Activated CD8-positive, alpha-beta memory T cell treated with anti-CD3 and anti-CD28 coated beads for 24 hours (primary cell): ENCODE measurements around the gene CHMP5.

Experiments used
- DNase-seq: peaks from one replicate; pipeline ENCODE4 v3.0.0-alpha.2; 2020

CHMP5 gene

DNA sequence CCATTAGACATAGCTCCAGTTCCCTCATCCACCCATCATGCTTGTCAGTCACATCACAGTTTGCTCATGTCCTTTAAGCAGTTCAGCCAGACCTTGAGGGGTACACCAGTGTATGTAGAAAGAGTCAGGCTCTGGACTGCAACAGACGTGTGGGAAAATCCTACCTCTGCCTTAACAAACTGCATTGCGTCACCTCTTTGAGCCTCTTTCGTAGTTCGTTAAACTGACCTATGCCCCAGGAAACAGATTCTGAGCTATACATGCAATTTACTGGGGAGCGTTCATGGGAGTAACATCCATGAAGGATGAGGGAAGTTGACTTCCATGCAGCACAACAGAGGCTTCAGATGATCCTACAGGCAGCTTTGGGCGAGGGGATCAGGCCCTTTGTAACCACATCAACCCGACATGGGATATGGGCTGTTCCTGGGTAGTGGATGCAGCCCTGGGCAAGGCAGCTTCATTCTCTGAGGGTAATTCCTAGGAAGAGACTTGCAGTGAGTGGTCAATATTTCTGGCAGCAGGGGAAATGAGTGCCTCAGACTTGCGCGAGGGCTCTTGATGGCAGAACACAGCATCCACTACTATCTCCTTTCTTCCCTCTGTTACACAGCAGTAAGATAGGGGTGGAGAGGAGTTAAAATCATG lies 20.6 kb upstream of the CHMP5 start:
- no peak for DNase-seq

DNA sequence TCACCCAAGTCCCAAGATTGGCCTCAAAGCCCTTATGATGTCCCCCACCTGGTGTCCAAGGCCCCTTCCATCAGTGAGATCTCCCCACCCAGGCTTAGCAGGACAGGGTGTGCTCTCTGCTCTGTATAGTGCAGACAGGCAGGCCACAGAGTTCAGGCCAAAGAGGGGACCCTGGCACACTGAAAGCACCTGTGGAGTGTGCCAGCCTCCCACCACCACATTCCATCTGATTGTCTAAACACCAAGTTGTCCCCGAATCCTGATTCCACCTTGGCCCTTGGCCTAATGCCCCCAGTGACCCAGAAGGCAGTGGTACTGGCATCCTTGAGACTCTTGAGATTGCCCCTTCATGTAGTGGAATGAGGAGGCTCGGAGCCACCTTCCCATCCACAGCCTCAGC lies 19.5 kb upstream of the CHMP5 start:
- no peak for DNase-seq

DNA sequence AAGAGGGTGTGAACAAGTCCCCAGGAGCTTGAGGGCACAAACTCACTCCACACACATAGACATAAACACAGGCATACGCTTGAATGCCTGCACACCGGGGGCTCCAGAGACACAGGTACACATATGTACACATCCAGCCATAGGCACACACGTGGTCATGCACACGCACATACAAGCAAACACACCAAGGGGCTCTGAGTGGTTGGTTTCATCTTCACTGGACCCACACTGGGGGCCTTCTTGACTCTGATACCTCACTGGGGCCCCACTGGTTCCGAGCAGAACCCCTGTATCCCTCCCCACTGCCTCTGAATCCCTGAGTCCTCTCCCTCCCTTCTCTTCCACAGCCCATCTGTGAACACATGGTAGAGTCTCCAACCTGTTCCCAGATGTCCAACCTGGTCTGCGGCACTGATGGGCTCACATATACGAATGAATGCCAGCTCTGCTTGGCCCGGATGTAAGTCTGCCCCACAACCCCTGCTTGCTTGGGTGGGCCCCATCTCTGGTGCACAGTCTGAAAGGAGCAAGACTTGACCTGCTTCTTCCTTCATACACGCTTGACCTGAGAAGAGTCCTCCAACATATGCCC lies 18.5 kb upstream of the CHMP5 start:
- no peak for DNase-seq

DNA sequence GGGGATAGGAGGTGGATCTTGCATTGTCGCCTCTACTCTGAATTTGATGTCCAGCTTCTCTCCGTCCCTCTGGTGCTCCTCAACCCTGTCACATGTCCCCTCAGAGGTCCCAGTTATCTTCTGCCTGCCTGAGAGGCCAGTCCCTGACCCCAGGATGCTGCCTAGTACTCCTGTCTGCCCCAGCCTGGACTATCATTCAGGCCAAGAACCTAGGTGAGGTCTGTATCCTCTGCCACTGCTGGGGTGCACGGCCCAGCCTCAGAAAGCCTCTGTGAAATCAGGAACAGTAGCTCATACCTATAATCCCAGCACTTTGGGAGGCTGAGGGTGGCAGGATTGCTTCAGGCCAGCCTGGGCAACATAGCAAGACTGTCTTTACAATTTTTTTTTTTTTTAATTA lies 16.2 kb upstream of the CHMP5 start:
- no peak for DNase-seq

DNA sequence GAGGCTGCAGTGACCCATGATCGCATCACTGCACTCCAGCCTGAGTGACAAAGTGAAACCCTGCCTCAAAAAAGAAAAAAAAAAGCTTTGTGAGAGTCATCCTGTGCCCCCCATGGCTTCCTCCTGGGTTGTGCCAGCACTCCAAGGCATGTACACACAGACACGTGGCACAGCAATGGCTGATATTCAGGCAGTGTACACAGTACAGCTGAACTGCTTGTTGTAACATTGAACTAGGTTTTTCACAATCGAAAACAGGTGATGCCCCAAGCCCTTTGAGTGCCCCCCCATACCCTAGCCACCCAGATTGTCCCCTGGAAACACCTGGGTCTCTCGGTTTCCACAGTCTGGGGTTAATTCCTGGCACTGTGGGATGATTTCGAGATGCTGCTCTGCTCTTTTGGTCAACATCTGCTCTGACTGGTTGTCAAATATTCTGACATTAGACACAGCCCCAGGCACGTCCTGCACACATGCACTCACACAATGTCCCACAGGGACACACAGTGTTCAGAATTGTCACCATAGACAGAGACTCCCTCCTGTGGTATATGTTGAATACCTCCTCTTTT lies 15.7 kb upstream of the CHMP5 start:
- no peak for DNase-seq

DNA sequence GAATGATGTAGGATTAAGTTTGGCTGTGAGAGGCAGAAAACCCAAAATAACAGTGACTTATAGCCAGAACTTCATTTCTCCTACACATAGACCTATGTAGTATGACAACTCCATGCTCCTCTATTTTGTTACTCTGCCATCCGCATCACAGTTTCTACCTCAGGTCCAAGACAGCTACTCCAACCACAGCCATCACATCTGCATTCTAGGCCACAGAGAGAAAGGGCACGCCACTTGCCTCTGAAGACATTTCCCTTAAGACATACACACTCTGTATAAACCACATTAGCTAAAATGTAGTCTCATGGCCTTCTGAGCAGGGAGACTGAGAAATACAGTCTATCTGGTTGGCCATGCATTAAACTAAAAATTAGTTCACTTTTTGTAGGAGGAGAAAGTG lies 14.9 kb upstream of the CHMP5 start:
- DNase-seq: no peak

DNA sequence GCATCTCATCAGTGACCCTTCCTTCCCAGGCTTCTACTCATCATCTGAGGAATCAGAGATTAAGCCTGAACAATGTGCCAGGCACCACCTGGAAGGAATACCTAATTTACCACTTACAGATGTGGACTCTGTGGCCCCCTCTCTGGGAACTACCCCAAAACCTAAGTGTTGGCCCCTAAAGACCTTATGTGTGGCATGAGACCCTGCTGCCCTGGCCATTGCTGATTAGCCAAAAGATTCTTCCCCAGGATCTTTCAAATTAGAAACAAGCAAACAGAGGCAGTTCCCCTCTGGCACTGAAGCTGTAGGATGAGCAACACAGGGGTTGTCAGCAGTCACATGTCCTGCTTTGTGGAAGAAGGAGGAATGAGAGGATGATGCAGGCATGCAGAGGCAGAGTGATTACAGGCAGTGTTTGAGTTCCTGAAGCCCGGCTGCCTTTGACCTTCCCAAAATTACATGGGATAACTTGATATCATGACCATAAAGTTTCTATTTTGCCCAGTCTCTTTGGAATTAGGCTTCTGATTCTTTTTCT lies 14.3 kb upstream of the CHMP5 start:
- DNase-seq: no peak

DNA sequence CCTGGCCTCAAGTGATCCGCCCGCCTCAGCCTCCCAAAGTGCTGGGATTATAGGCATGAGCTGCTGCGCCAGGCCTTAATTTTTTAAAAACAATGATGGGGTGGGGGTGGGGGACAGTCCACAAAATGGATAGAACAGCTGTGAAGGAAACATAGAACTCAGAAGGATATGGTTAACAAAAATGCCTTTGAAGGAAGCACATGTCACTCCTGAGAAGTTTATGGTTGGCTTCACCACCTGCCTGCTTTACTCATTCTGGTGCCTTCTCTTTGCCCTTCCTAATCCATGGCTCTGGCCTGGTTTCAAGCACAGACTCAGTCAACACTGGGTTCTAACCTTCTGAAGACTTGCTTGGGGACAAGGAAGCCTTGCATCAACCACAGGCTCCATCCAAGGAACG lies 10.6 kb upstream of the CHMP5 start:
- no peak for DNase-seq

DNA sequence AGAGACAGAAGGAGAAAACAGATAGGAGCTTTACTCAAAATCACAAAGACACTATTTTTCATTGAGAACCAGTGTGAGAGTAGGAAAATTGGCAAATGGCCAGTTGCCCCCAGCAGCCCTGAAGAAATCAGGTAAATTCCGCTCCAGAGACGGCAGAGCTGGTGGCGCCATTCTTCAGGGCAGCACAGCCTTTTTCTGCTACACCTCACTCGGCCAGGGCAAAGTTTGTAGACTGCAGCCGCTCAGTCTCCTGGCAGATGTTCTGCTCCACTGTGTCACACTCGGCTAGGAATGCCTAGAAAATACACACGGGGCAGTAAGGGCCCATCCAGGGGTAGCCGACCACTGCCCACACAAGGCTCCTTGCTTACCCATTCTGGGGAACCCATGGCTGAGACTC lies 9.8 kb upstream of the CHMP5 start:
- DNase-seq: no peak

DNA sequence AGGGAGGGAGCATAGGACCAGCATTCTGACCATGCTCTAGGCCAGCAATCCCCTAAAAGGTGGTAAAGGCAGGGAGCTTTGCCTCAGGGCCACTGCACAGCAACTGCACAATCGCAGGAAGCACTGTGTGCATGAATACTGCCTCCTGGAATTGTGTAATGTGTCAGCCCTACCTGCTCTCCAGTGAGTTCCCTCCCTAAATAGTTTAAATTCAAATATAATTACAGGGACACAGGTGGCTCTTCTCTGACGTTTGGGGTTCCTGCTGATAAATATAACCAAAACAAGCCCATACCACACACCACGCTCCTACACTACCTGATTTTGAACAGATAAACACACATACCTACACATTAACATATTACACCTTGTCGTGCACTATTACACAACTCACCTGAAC lies 9.4 kb upstream of the CHMP5 start:
- DNase-seq: no peak

DNA sequence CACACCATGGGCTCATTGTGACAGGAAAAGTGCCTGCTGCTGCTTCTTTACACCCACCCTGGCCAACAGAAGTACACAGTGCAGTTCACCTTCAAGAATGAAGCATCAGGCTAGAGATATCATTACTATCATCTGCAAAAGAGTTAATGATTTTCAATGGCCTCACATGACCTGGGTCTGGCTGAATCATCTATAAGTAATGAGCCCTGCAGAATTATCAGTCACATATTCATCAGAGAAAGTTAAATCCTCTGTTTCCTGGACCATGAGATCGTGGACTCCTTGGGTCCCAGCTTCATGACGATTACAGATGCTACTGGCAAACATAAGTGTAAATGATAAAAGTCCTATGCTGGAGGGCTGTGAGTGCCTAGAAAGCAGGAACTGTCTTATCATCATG lies 8.6 kb upstream of the CHMP5 start:
- no peak for DNase-seq

DNA sequence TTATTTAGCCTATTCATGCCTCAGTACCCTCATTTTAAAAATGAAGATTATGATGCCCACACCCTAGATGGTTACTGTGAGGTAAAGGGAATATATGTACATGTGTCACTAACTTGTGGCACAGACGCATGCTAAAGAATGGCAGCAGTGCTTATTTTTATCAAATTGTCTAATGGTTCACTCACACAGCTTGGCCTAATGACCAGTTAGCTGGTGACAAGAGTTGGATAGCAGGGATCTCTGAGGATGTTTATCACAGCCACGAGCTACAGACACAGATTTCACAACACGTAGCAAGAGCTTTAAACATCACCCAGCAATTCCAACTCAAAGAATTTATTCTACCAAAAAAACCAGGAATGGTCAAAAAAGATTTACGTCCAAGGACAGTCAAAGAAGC lies 7.6 kb upstream of the CHMP5 start:
- DNase-seq: no peak

DNA sequence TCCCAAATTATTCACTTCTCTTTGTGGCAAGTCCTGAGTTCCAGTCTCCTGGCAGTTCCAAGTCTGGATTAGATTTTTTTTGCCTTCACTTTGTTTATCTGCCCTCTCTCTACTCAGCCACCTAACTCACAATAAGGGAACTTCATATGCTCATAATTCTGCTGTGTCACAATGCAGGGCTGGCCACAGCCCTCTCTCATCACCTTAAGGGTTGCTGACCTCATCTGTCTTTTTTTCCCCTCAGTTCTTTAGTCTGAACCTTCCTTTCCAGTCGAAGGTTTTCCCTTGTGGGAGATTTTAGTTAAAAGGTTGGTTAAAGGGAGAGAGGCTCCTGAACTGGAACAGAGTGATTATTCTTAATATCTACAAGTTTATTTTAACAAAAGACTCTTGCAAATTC lies 4.5 kb upstream of the CHMP5 start:
- DNase-seq: no peak

DNA sequence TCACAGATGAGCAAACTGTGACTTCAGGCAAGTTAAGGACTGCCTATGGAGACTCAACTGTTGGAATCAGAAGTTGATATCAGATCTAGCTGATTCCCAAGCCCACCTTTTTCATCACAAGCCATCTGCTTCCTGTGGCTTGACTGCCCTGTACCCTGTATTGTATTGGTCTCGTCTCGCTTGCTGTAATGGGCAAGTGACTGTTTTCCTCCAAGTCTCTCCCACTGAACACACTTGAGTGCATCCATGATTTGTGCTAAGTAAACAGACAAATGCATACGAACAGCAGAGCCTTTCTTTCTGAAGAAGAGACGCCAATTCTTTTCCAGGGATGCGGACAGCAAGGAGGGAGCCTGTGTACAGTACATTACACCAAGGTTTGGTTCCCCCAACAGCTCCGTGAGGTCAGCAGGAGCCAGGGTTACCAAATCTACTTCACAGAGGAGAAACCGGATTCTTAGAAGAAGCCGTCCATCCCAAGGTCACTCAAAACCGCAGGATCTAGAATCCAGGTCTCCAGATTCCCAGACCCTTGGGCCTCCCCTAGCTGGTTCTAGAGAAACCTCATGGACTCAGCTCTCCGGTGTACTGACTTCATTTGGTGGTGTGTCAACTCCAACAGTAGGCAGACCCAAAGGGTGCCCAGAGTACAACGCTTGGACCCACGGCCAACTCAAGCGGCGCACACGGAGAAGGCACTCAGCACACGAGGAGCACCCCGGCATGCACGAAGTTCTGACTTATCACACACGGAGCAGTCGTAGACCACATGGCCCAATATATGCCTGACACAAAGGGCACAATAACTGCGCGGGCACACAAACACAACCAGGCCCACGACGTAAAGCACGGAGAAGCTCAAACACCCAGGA lies 1.5 kb upstream of the CHMP5 start:
- no peak for DNase-seq

DNA sequence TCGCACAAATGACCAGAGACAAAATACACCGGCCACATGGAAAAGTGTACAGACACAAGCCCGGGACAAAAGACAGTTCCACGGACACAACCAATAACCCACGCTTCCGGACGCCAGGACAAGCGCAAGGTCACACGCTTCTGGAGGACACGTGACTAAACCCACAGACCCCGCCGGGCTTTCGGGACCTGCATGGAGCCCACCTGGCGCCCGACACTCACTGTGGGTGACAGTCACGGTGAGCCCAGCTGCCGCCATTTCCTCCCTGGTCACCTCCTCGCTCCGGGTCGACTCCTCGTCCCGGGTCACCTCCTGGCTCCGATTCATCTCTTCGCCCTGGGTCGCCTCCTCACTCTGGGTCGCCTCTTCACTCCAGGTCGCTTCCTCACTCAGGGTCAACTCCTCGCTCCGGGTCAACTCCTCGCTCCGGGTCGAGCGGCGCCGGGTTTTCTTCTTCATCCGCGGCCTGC lies 811 bp upstream of the CHMP5 start:
- DNase-seq: no peak

DNA sequence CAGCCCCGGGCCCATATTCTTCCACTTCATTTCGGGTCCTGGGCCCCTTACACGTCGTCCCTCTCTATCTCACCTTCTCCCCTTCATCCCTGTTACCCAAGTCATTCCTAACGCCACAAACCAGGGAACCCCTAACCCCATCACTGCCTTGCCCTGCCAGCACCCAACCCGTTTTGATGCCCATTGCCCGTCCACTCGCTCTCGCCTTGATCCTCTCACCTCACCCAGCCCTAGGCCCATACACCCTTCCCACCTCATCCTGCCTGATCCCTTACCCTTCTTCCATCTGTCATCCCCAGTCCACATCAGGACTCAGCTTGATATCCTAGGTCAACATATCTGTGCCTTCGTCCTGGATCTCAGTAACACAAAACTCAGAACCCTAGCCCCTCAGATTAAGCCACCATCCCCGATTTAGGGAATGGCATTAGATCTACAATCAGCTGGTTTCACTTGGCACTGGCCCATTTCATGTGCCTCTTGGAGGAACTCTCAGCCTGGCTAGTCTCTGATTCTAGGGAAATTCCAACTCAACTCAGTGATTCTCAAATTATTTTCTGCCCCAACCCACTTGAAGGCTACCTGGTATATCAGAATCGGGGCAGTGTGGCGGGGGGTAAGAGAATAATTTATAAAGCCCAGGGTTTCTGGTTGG lies 489 bp downstream of the CHMP5 start:
- no peak for DNase-seq

DNA sequence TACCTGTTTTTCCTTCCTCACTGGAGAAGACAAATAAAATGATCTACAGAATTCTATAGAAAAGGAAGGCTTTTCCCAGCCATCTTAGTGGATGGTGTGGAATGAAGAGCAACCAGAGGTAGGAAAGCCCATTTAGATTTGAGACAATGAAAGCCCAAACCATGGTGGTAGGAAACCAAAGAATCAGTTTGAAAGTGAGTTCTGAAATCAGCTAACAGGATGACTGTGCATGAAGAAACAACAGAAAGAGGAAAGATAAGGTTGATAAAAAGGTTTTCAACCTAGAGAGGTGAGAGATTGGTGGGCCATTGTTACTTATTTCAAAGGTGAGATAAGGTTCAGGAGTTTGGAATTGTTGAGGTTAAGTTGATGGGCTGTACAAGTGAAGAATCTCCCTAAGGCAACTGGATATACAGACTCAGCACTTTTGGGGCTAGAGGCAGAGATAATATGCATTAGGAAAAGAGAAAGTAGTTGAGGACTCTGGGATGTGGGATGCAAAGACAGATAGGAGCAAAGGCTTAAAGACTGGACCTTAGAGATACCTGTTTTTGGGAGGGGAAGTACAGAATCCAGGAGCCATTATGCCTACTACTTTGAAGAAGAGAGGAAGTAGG lies 2.4 kb downstream of the CHMP5 start:
- DNase-seq: no peak

DNA sequence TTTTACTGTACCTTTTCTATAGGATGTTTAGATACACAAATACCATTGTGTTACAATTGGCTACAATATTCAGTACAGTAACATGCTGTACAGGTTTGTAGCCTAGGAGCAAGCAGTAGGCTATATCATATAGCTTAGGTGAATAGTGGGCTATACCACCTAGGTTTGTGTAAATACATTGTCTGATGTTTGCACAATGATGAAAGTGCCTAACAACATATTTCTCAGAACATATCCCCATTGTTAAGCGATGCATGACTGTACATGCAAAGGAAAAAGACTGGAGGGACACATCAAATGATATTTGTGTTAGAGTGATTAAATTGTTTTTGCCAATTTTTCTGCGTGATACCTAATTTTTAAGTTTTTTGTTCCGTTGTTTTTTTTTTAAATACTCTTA lies 5.3 kb downstream of the CHMP5 start:
- DNase-seq: no peak

DNA sequence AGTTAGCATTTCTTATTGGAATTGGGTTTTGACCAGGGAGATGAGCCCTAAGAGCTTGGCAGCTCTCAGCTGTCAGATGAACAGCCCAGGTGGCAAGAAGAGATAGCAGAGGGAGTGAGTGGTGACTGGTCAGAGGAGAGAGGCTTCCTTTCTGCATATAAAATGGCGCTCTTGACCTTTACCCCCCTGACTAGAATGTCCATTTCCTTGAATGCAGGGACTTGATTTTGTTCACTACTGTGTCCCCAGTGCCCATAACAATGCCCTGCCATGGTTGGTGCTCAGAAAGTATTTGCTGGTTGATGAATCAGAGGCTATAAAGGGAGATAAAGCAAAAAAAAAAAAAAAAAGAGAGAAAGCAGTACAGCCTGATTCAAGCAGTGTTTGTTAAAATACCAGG lies 7.2 kb downstream of the CHMP5 start:
- DNase-seq: no peak

DNA sequence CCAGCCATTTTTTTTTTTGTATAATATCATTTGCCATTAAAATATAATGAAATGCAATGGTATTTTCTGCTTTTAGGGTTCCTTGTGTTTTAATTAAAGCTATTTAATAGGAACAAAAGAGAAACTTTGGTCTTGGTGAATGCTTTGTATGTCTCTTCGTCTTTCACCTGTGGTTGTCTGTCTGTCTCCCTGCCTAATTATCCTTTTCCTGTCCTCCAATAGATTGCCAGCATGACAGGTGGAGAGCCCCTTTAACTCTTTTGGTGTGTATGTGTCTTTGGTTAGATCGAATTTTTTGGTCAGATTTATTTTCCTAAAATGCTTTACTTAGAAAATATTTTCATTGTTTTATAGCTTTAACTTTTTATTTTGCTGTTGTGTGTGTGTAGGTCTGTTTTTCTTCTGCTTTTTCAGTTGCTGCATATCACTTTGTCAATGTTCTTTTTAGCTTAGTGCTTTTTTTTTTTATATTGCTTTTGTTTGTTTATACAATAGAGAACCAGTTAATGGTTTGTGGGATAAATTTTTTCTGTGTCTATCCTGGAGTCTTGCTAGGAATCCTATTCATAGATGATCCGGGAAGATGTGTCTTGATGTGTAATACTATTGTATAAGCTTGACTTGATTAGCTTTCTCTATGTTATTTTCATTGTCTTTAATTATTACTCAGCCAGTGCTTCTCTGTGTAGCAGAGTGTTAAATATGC lies 8.6 kb downstream of the CHMP5 start:
- no peak for DNase-seq

DNA sequence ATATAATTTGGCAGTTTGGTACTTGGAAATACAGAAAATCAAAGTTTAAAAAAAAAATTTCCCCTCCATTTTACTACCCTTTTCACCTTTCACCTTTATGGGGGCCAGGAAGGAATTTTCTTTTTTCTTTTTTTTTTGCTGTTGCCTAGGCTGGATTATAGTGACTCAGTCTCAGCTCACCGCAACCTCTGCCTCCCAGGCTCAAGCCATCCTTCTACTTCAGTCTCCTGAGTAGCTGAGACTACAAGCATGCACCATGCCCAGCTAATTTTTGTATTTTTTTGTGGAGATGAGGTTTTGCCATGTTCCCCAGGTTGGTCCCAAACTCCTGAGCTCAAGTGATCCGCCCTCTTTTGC lies 9.1 kb downstream of the CHMP5 start:
- no peak for DNase-seq

DNA sequence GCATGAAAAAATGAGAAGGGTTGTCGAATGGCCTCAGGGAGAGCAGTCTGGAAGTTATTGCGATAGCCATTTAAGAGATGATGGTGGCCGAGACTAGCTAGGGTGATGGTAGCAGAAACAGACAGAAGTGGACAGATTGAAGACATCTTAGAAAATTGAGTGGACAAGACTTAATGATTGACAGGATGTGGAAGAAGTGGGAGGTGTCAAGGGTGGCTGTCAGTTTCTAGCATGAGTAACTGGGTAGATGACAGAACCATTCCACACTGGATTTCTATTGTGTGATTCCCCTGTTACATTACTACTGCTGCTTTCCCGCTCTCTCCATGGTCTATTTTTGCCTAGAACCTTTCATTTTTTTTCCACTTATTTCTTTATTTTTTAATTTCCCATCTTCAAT lies 12.6 kb downstream of the CHMP5 start:
- no peak for DNase-seq
